ENCODE data around the gene PCBP2. TPM values are rescaled to one million over a fixed set of nuclear protein-coding genes. Genes with fewer than 3 reads are reported as not detected.
A peak's percentile ranks its signal among the peaks of the same experiment; 100 is the strongest.

The PCBP2 gene
- total and polyA plus RNA-seq, 2 donors (not counting 3 experiments of a cell fraction or from before 2014, with no cell fraction given): 526 to 995 TPM

DNA sequence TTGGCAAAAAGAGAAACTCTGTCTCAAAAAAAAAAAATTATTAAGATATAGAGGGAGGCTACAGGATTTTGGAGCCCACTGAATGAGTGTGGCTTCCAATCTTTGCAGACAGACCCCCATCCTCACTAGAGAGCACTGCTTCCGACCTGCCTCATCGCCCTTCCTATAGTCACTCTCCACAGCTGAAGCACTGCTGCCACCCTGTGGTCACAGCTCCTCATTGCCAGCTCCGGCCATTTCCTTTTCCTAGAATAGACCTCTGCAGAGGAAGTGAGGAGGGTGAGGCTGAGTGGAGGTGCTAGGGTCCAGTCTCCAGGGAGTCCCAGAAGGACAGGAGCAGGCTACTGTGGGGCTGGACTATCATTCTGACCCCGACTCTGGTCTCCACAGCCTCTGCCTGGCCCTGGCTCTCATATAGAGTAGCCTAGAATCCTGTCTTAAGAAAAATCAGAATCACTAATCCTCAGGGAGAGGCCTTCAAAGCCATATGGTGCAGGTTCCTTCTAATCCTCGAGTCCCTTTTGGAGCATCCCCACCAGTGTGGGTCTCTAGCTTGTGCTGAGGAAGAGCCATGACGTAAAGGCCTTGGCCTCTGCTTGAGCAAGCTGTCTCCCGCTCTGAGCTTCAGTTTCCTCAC is 56.8 kb downstream of the PCBP2 start:
- peak; percentile 99 for FAIRE-seq

More for the DNA sequence above, 56.8 kb downstream of the PCBP2 start:
- Histone ChIP-seq H3K4me3 (replicated peaks in 1 of 3; ENCODE audit: insufficient read depth in 1 of 3, low read depth in 1 of 3, low read length in 3 of 3) (no peak overlapping the region), H3K9ac (replicated peaks; ENCODE audit: extremely low read depth, insufficient read depth, low read length) (no peak overlapping the region), H3K9me3 (replicated peaks; ENCODE audit: control insufficient read depth, insufficient read depth, low read length) (no peaks in the 10 kb centered on the region), H3K4me1 (ENCODE audit: control insufficient read depth, extremely low read depth, insufficient read depth, low read length) (peaks cover 3% of the 10 kb centered on the region), H3K36me3 (ENCODE audit: control insufficient read depth in 2 of 2, extremely low read depth in 1 of 2, insufficient read depth in 2 of 2, low read length in 2 of 2) (peaks cover 9 to 44% of the 10 kb centered on the region in 2 experiments), H3K4me2 (ENCODE audit: insufficient read depth, low read length) (no peak overlapping the region), H2AFZ (ENCODE audit: low read depth, low read length) (no peak overlapping the region), H4K20me1 (replicated peaks; ENCODE audit: control insufficient read depth, extremely low read depth, insufficient read depth, low read length) (no peaks in the 10 kb centered on the region), H3K79me2 (ENCODE audit: control insufficient read depth, insufficient read depth, low read length) (no peaks in the 10 kb centered on the region), H3K27me3 (ENCODE audit: control insufficient read depth in 2 of 2, insufficient read depth in 2 of 2, low read length in 2 of 2) (no peaks in the 10 kb centered on the region), H3K27ac (ENCODE audit: insufficient read depth, low read depth, low read length) (no peak overlapping the region), H3K9me1 (replicated peaks; ENCODE audit: control insufficient read depth, extremely low read depth, insufficient read depth, low read length) (no peaks in the 10 kb centered on the region)
- peak; percentile 89 for DNase-seq (ENCODE audit: low read depth, low spot score)
- intact Hi-C loops (cut with micrococcal nuclease): loop anchor here (1.0 to 2.0 kb wide), 4 partner anchors 26 to 184 kb away; no protein-coding TSS in a partner anchor
- TF ChIP-seq CTCF (IDR thresholded peaks at IDR 0.05; ENCODE audit: extremely low read depth in 1 of 2, insufficient read depth in 1 of 2, low read depth in 1 of 2, low read length in 2 of 2) (peak; percentile 90 to 94), EZH2 (IDR thresholded peaks at IDR 0.05; ENCODE audit: borderline replicate concordance, low read depth, low read length, severe bottlenecking) (no peak)
- ChIA-PET POLR2A (interaction anchor here (0.6 kb wide), 1 partner anchor 27 kb away, joined by 3 read pairs; no protein-coding TSS in a partner anchor), CTCF (interaction anchor here (0.6 to 3.9 kb wide), 21 partner anchors 8 to 295 kb away, joined by 3 to 48 read pairs (median 6); partner anchors contain the start of genes AAAS, ATP5MC2, MAP3K12 and MYG1)
- BruUV-seq (replicated peaks): no TSS peak
- dilution Hi-C loops (cut with MboI; ENCODE audit: extremely low pct_ligation_motif_present, low sequenced_read_pairs): no loop called here

Measured in endothelial cell of umbilical vein (primary cell).